ENCODE data around the gene CA4. TPM values are rescaled to one million over a fixed set of nuclear protein-coding genes. Genes with fewer than 3 reads are reported as not detected.

CA4 gene
- total RNA-seq, 1 experiment from 2014 or later = not detected

DNA sequence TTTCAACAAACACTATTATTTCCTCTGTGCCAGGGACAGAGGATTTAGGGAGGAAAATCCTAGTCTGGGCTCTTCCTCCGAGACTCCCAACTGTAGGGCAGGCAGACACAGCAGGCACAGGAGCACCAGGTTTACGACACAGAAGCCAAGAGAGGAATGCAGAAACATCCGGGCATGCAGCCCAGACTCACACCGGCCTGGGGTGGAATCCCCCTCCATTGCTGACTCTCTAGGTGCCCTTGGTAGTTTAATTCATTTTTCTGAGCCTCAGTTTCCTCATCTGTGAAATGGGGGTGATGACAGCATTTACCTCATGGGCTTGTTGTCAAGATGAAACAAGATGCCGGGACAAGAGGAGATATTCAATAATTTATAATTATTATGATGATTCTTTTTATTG, 14.9 kb downstream of the CA4 start:
- Histone ChIP-seq H3K27ac (ENCODE audit: low read length) (no peak overlapping the region), H3K27me3 (ENCODE audit: low read length) (no peaks in the 10 kb centered on the region), H3K9me3 (ENCODE audit: low read length) (no peaks in the 10 kb centered on the region)

GRCh38 chr17:60165223-60165622, 15.4 kb downstream of the CA4 start:
- Histone ChIP-seq H3K79me2 (ENCODE audit: low read length) (no peaks in the 10 kb centered on the region), H3K9ac (ENCODE audit: low read length) (no peak overlapping the region), H3K9me3 (ENCODE audit: low read length) (no peaks in the 10 kb centered on the region), H3K9me2 (replicated peaks; ENCODE audit: insufficient read depth, low read length) (no peaks in the 10 kb centered on the region), H4K20me1 (ENCODE audit: insufficient read depth, low read depth, low read length) (no peaks in the 10 kb centered on the region), H3K27ac (ENCODE audit: low read length) (no peak overlapping the region), H3K36me3 (ENCODE audit: insufficient read depth, low read length) (no peaks in the 10 kb centered on the region), H2AFZ (ENCODE audit: low read length) (no peak overlapping the region), H3K27me3 (ENCODE audit: low read length) (no peaks in the 10 kb centered on the region), H3K4me2 (ENCODE audit: low read depth, low read length, poor library complexity, severe bottlenecking) (no peak overlapping the region), H3K4me1 (ENCODE audit: low read length) (peaks cover 5% of the 10 kb centered on the region), H3K4me3 (ENCODE audit: low read length) (no peak overlapping the region)
- DNase-seq = no peak

More for the DNA sequence above, 14.9 kb downstream of the CA4 start:
- no peaks in the 10 kb centered on the region for H3K79me2 ChIP-seq (ENCODE audit: low read length)
- H3K4me2 ChIP-seq (ENCODE audit: low read depth, low read length, poor library complexity, severe bottlenecking) = no peak overlapping the region
- no peaks in the 10 kb centered on the region for H3K36me3 ChIP-seq (ENCODE audit: insufficient read depth, low read length)
- H4K20me1 ChIP-seq (ENCODE audit: insufficient read depth, low read depth, low read length) = no peaks in the 10 kb centered on the region
- no peak overlapping the region for H3K9ac ChIP-seq (ENCODE audit: low read length)
- peaks cover 5% of the 10 kb centered on the region for H3K4me1 ChIP-seq (ENCODE audit: low read length)
- H2AFZ ChIP-seq (ENCODE audit: low read length) = no peak overlapping the region
- H3K9me2 ChIP-seq (replicated peaks; ENCODE audit: insufficient read depth, low read length) = no peaks in the 10 kb centered on the region
- DNase-seq = no peak
- no peak overlapping the region for H3K4me3 ChIP-seq (ENCODE audit: low read length)

DNA sequence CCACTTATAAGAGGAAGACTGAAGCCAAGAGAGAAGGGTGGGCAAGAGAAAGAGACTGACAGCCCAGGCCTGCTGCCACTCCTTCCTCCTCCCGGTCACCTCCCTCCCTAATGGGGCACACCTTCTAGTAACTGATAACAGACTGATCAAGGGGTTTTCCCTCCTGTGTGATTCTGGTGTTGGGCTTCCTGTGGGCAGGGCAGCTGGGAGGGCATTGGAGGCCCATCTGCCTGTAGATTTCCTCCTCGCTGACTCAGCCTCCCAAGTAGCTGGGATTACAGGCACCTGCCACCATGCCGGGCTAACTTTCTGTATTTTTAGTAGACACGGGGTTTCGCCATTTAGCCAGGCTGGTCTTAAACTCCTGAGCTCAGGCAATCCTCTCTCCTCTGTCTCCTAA, 16.2 kb downstream of the CA4 start:
- Histone ChIP-seq H3K4me3 (ENCODE audit: low read length) (no peak overlapping the region), H3K27ac (ENCODE audit: low read length) (no peak overlapping the region), H3K9me3 (ENCODE audit: low read length) (no peaks in the 10 kb centered on the region), H3K9me2 (replicated peaks; ENCODE audit: insufficient read depth, low read length) (no peaks in the 10 kb centered on the region), H3K9ac (ENCODE audit: low read length) (no peak overlapping the region), H3K36me3 (ENCODE audit: insufficient read depth, low read length) (no peaks in the 10 kb centered on the region), H3K79me2 (ENCODE audit: low read length) (no peaks in the 10 kb centered on the region), H3K4me2 (ENCODE audit: low read depth, low read length, poor library complexity, severe bottlenecking) (no peak overlapping the region), H3K4me1 (ENCODE audit: low read length) (peaks cover 12% of the 10 kb centered on the region), H3K27me3 (ENCODE audit: low read length) (no peaks in the 10 kb centered on the region), H2AFZ (ENCODE audit: low read length) (no peak overlapping the region), H4K20me1 (ENCODE audit: insufficient read depth, low read depth, low read length) (no peaks in the 10 kb centered on the region)
- no peak for DNase-seq

DNA sequence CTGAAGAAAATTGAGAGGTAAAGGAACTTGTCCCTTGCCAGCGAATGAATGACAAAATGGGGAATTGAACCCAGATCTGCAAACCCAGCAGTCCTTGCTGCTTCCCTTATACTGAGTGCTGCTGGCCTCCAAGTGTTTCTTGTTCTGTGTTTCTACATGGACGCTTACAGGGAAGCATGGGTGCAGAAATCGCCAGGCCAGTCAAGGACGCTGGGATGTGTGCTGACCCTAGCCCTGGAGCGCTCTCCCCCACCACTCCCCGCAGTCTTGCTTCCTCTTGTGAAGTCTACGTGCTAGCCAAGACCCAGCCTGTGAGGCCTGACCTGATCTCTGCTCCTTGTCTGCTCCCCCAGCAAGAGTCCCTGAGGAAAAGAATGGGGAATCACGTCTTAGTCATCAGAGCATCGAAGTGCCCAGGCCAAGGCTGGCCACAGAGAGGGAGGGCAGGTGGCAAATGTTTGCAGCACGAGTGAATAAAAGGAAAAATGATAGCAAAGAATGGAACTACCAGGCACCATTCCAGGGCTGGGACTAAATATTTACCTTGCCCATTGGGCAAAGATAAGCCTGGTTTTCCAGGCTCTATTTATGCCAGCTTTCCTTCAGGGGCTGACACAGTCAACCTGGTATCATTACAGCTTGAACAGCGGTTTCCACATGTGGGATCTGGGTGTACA, 17.4 kb downstream of the CA4 start:
- Histone ChIP-seq H3K4me3 (ENCODE audit: low read length) (no peak overlapping the region), H2AFZ (ENCODE audit: low read length) (no peak overlapping the region), H3K9me2 (replicated peaks; ENCODE audit: insufficient read depth, low read length) (no peaks in the 10 kb centered on the region), H3K9ac (ENCODE audit: low read length) (no peak overlapping the region), H3K27ac (ENCODE audit: low read length) (no peak overlapping the region), H3K36me3 (ENCODE audit: insufficient read depth, low read length) (no peaks in the 10 kb centered on the region), H4K20me1 (ENCODE audit: insufficient read depth, low read depth, low read length) (no peaks in the 10 kb centered on the region), H3K4me2 (ENCODE audit: low read depth, low read length, poor library complexity, severe bottlenecking) (no peak overlapping the region), H3K4me1 (ENCODE audit: low read length) (peaks cover 13% of the 10 kb centered on the region), H3K27me3 (ENCODE audit: low read length) (no peaks in the 10 kb centered on the region), H3K9me3 (ENCODE audit: low read length) (no peaks in the 10 kb centered on the region), H3K79me2 (ENCODE audit: low read length) (no peaks in the 10 kb centered on the region)
- no peak for DNase-seq

DNA sequence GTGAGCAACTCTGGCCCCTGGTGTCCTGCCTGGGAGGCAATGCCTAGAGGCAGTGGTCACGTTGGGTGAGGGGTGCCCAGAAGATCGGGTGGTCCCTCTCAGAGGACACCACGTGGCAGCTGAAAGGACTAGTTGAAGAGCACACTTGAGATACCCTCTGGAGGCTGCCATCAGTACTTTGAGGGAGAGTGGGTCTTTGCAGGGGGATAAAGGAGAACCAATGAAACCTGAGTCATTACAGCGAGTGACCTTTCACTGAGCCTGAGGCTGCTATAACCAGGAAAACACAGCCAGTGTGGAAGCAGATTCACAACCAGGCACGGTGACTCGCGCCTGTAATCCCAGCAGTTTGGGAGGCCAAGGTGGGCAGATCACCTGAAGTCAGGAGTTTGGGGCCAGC, 18.9 kb downstream of the CA4 start:
- Histone ChIP-seq H2AFZ (ENCODE audit: low read length) (no peak overlapping the region), H3K4me3 (ENCODE audit: low read length) (no peak overlapping the region), H3K4me1 (ENCODE audit: low read length) (peaks cover 13% of the 10 kb centered on the region), H3K9me2 (replicated peaks; ENCODE audit: insufficient read depth, low read length) (no peaks in the 10 kb centered on the region), H4K20me1 (ENCODE audit: insufficient read depth, low read depth, low read length) (no peaks in the 10 kb centered on the region), H3K27ac (ENCODE audit: low read length) (no peak overlapping the region), H3K36me3 (ENCODE audit: insufficient read depth, low read length) (no peaks in the 10 kb centered on the region), H3K4me2 (ENCODE audit: low read depth, low read length, poor library complexity, severe bottlenecking) (no peak overlapping the region), H3K79me2 (ENCODE audit: low read length) (no peaks in the 10 kb centered on the region), H3K9me3 (ENCODE audit: low read length) (no peaks in the 10 kb centered on the region), H3K9ac (ENCODE audit: low read length) (no peak overlapping the region), H3K27me3 (ENCODE audit: low read length) (no peaks in the 10 kb centered on the region)
- no peak for DNase-seq

DNA sequence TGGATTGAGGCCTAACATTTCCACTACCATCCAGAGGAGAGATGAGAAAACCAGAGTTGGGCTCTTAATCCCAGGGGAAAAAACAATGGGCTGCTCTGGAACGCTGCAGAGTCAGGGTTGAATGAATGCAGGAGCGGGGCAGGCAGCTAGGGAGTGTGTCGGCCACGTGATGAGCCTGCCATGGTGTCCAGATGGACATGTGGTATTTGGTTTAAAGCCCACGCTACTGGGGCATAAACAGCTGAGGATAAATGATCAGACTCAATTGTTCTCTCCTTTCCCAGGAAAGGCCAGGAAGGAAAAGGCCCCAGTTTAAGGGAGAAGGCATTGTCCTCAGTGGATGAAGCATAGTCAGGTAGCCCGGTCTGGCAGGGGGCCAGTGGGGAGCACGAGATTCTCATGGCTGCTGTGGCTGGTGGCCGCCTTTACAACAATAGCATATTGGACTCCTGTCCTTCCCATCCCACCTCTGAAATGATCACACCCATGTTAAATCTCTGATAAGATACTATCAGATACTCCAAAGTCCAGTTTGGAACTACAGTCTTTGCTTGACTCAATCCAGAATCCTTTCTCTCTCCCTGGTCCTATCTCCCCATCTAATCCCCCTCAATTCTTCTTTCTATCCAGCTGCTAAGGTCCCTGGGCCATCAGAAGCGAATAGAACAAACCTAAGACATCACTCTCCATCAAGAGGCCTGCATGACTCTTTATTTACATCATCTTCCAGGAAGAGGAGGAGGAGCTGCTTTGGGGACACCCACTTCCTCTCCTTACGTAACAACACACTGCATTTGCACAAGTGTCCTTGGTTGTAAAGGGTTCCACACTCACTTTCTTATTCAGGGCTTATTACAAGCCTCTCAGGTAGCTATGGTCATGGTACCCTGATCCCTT, 20.4 kb downstream of the CA4 start:
- Histone ChIP-seq H3K36me3 (ENCODE audit: insufficient read depth, low read length) (no peaks in the 10 kb centered on the region), H3K27me3 (ENCODE audit: low read length) (no peaks in the 10 kb centered on the region), H3K79me2 (ENCODE audit: low read length) (no peaks in the 10 kb centered on the region), H3K4me2 (ENCODE audit: low read depth, low read length, poor library complexity, severe bottlenecking) (no peak overlapping the region), H3K9me2 (replicated peaks; ENCODE audit: insufficient read depth, low read length) (no peaks in the 10 kb centered on the region), H3K27ac (ENCODE audit: low read length) (peak overlapping the region; percentile 33; the same call in 1 of the 2 replicates), H3K4me1 (ENCODE audit: low read length) (peaks cover 19% of the 10 kb centered on the region), H3K9me3 (ENCODE audit: low read length) (no peaks in the 10 kb centered on the region), H3K4me3 (ENCODE audit: low read length) (no peak overlapping the region), H4K20me1 (ENCODE audit: insufficient read depth, low read depth, low read length) (no peaks in the 10 kb centered on the region), H3K9ac (ENCODE audit: low read length) (no peak overlapping the region; the same call in 1 of the 2 replicates), H2AFZ (ENCODE audit: low read length) (no peak overlapping the region)
- peak; percentile 49 for DNase-seq

GRCh38 chr17:60170835-60171752, 21.3 kb downstream of the CA4 start:
- no peak overlapping the region for H3K4me2 ChIP-seq (ENCODE audit: low read depth, low read length, poor library complexity, severe bottlenecking)
- DNase-seq = no peak
- H3K9me2 ChIP-seq (replicated peaks; ENCODE audit: insufficient read depth, low read length) = no peaks in the 10 kb centered on the region
- no peaks in the 10 kb centered on the region for H3K9me3 ChIP-seq (ENCODE audit: low read length)
- H3K9ac ChIP-seq (ENCODE audit: low read length) = no peak overlapping the region; the same call in 1 of the 2 replicates
- H3K4me3 ChIP-seq (ENCODE audit: low read length) = no peak overlapping the region
- H2AFZ ChIP-seq (ENCODE audit: low read length) = no peak overlapping the region
- H3K27me3 ChIP-seq (ENCODE audit: low read length) = no peaks in the 10 kb centered on the region
- no peaks in the 10 kb centered on the region for H3K36me3 ChIP-seq (ENCODE audit: insufficient read depth, low read length)
- H3K4me1 ChIP-seq (ENCODE audit: low read length) = peaks cover 19% of the 10 kb centered on the region
- no peaks in the 10 kb centered on the region for H3K79me2 ChIP-seq (ENCODE audit: low read length)
- peak overlapping the region; percentile 33; the same call in 1 of the 2 replicates for H3K27ac ChIP-seq (ENCODE audit: low read length)
- H4K20me1 ChIP-seq (ENCODE audit: insufficient read depth, low read depth, low read length) = no peaks in the 10 kb centered on the region

GRCh38 chr17:60171753-60172079, 21.9 kb downstream of the CA4 start:
- H3K9me3 ChIP-seq (ENCODE audit: low read length) = no peaks in the 10 kb centered on the region
- H3K79me2 ChIP-seq (ENCODE audit: low read length) = no peaks in the 10 kb centered on the region
- no peak overlapping the region for H3K9ac ChIP-seq (ENCODE audit: low read length)
- no peak for DNase-seq
- no peak overlapping the region for H3K27ac ChIP-seq (ENCODE audit: low read length)
- H2AFZ ChIP-seq (ENCODE audit: low read length) = no peak overlapping the region
- no peaks in the 10 kb centered on the region for H4K20me1 ChIP-seq (ENCODE audit: insufficient read depth, low read depth, low read length)
- H3K4me3 ChIP-seq (ENCODE audit: low read length) = no peak overlapping the region
- H3K4me1 ChIP-seq (ENCODE audit: low read length) = peaks cover 19% of the 10 kb centered on the region
- H3K4me2 ChIP-seq (ENCODE audit: low read depth, low read length, poor library complexity, severe bottlenecking) = no peak overlapping the region
- no peaks in the 10 kb centered on the region for H3K27me3 ChIP-seq (ENCODE audit: low read length)
- no peaks in the 10 kb centered on the region for H3K36me3 ChIP-seq (ENCODE audit: insufficient read depth, low read length)
- H3K9me2 ChIP-seq (replicated peaks; ENCODE audit: insufficient read depth, low read length) = no peaks in the 10 kb centered on the region
